HG02981 (cell line): ENCODE results near the gene CST5.
"Not testable (repeated sequence)": the region's sequence is repeated elsewhere in the genome, so short reads cannot be mapped to it uniquely, and the experiment has no call there.

Experiments used
- ATAC-seq: cut with Tn5 transposase; IDR thresholded peaks from one replicate; pipeline ENCODE4 v1.9.1; 2021; ENCODE audit warnings: mild to moderate bottlenecking, moderate library complexity; ENCODE audit not compliant: unreplicated experiment

CST5 gene

GRCh38 chr20:23856736-23857135 lies 22.8 kb downstream of the CST5 start:
- no peak for ATAC-seq

DNA sequence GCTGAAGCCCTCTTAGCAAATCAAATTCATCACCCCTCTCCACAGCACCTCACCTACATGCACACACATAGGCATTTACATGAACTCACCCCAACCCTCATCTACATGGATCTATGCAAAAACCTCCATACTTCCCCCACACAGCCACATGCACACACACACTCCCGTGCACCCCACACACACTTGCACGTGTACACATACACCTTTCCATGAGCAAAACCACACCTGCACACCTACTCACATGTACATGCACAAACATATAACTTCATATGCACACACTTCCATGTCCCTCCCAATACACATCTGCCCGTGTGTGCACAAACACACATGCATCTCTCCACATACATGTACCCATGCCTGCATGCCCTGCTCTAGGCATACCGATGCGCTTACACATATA lies 23.3 kb downstream of the CST5 start:
- no peak for ATAC-seq

DNA sequence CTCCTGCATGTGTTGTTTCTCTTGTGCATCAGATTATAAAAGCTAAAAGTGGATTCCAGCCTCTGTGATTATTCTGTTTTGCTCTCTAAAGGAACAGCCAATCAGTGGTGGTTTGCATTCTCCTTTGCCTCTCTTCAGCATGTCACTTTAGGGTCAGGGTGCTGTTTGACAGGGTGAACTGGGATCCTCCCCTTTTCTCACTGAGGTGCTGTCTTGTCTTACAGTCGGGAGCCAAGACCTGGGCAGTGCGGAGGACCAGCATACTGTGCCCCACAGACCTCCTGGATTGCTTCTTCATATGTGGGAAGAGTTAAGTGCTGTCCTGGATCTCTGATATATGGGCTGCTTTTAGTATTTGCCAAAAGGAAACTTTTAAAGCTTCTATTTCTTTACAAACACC lies 37.9 kb downstream of the CST5 start:
- no peak for ATAC-seq

DNA sequence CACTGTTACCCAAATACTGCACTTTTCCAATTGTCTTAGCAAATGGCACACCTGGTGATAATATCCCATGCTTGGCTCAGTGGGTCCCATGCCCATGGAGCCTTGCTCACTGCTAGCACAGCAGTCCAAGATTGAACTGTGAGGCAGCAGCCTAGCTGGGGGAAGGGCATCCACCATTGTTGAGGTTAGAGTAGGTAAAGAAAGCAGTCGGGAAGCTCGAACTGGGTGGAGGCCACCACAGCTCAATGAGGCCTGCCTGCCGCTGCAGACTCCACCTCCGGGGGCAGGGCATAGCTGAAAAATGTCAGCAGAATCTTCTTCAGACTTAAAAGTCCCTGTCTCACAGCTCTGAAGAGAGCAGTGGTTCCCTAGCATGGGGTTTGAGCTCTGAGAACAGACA lies 43.8 kb downstream of the CST5 start:
- ATAC-seq = no peak

GRCh38 chr20:23832775-23833513 lies 46.6 kb downstream of the CST5 start:
- no peak for ATAC-seq

DNA sequence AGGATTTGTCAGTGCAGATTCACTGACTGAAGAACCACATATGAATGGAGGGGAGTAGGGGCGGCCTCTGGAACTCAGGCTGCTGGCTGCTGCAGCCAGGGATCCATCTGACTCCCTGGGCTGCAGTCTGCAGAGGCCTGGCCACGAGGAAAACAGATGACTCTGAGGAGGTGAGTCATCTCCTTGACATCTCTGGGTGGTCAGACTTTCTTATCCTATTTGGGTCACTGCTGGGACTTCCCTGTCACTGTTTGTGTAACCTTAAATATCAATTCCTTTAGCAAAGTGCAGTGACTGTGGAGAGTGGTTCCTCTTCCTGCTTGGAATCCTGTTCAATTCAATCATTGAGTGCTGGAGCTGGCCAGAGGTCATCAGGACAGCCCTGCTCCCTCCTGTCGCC lies 47.6 kb downstream of the CST5 start:
- ATAC-seq = not testable (repeated sequence)

DNA sequence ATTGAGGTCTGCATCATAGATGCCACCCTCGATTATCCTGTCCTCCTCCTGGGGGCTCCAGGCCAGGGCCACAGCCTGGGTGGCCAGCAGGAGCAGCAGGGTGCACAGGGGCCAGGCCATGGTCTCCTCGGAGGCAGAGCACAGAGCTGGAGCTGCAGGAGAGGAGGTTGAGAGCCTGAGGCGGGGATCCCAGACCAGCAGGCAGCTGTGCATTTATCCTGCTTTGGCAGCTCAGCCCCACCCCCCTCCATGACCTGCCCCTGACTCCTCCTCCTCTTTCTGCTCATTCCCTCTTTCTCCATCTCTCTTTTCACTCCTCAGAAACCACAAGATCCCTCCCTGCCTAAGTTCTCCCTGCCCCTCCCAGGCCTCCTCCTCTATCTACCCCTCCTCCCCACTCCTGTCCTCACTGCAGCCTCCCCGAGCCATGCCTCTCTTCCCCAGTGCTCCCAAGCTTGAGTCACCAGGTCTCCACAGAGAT lies 53.0 kb downstream of the CST5 start, which contains the start of gene CST2:
Gene CST2 (minus strand): TSS at position 189 of the 481 bp plus-strand sequence. CDS start 69 bp downstream, at position 120.
- ATAC-seq = no peak
